ENCODE data around the gene MYMK.

Gene MYMK

GRCh38 chr9:133507246-133507965 lies 17.4 kb downstream of the MYMK start:
- no peak for TF ChIP-seq CTCF (IDR thresholded peaks at IDR 0.05; ENCODE audit: extremely low read depth, insufficient read depth, missing control alignments)
- in situ Hi-C loops (cut with MboI; ENCODE audit: low pct_unique_long_range_greater_than_20kb, low sequenced_read_pairs, unreplicated experiment) = no loop called here
- DNase-seq (ENCODE audit: low spot score) = no peak

GRCh38 chr9:133506653-133507038 lies 18.1 kb downstream of the MYMK start:
- in situ Hi-C loops (cut with MboI; ENCODE audit: low pct_unique_long_range_greater_than_20kb, low sequenced_read_pairs, unreplicated experiment) = no loop called here
- no peak for DNase-seq (ENCODE audit: low spot score)
- no peak for TF ChIP-seq CTCF (IDR thresholded peaks at IDR 0.05; ENCODE audit: extremely low read depth, insufficient read depth, missing control alignments)

GRCh38 chr9:133505901-133506652 lies 18.7 kb downstream of the MYMK start:
- no peak for TF ChIP-seq CTCF (IDR thresholded peaks at IDR 0.05; ENCODE audit: extremely low read depth, insufficient read depth, missing control alignments)
- in situ Hi-C loops (cut with MboI; ENCODE audit: low pct_unique_long_range_greater_than_20kb, low sequenced_read_pairs, unreplicated experiment) = no loop called here
- DNase-seq (ENCODE audit: low spot score) = no peak

GRCh38 chr9:133505186-133505830 lies 19.5 kb downstream of the MYMK start:
- in situ Hi-C loops (cut with MboI; ENCODE audit: low pct_unique_long_range_greater_than_20kb, low sequenced_read_pairs, unreplicated experiment) = no loop called here
- no peak for DNase-seq (ENCODE audit: low spot score)
- no peak for TF ChIP-seq CTCF (IDR thresholded peaks at IDR 0.05; ENCODE audit: extremely low read depth, insufficient read depth, missing control alignments)

- DNase-seq (ENCODE audit: low spot score) = no peak
- TF ChIP-seq CTCF (IDR thresholded peaks at IDR 0.05; ENCODE audit: extremely low read depth, insufficient read depth, missing control alignments) = no peak
- in situ Hi-C loops (cut with MboI; ENCODE audit: low pct_unique_long_range_greater_than_20kb, low sequenced_read_pairs, unreplicated experiment) = no loop called here
Observed at GRCh38 chr9:133502112-133502511, 22.6 kb downstream of the MYMK start.

- no peak for TF ChIP-seq CTCF (IDR thresholded peaks at IDR 0.05; ENCODE audit: extremely low read depth, insufficient read depth, missing control alignments)
- DNase-seq (ENCODE audit: low spot score) = no peak
- in situ Hi-C loops (cut with MboI; ENCODE audit: low pct_unique_long_range_greater_than_20kb, low sequenced_read_pairs, unreplicated experiment) = no loop called here
Observed at GRCh38 chr9:133499892-133500270, 24.9 kb downstream of the MYMK start.
